ENCODE results near the gene OPCML. TPM values are rescaled to one million over a fixed set of nuclear protein-coding genes. Genes with fewer than 3 reads are reported as not detected.

The OPCML gene
- total RNA-seq, 1 experiment from 2014 or later = not detected

DNA sequence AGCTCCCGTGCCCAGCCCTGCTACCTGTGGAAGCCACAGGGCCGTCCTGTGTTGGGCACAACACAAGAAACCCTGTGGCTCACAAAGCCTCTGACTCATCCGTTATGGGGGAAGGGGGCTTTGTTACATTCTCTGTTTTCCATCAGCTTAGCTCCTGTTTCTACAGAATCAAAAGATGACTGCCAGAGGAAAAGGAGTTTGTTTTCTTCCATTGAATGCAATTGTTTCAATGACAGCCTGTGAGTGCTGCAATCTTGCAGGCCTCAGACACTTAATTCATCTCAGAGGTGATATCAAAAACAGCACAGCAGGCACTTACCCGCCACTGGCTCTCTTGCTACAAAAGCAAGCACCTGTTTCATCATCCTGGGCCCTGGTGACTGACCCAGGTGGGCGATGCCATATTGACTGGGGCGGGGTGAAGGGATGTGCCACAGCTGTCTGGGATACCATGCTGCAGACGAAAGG lies 194.3 kb downstream of the OPCML start:
- Histone ChIP-seq H3K9me3 (ENCODE audit: control insufficient read depth, insufficient read depth, low read depth, low read length) (no peaks in the 10 kb centered on the region), H3K4me3 (ENCODE audit: low read depth in 2 of 2, low read length in 2 of 2) (no peak overlapping the region), H3K4me1 (ENCODE audit: control insufficient read depth, insufficient read depth, low read length) (no peaks in the 10 kb centered on the region), H3K27ac (ENCODE audit: low read length) (no peak overlapping the region), H3K27me3 (ENCODE audit: control insufficient read depth, insufficient read depth, low read length) (no peaks in the 10 kb centered on the region), H3K36me3 (ENCODE audit: control insufficient read depth, insufficient read depth, low read length) (no peaks in the 10 kb centered on the region)
- TF ChIP-seq POLR2AphosphoS5 (IDR thresholded peaks at IDR 0.05; ENCODE audit: low read depth, low read length) = no peak
- no peak for TF ChIP-seq SIN3A (IDR thresholded peaks at IDR 0.05; ENCODE audit: borderline replicate concordance, insufficient read depth, low read depth, low read length)
- intact Hi-C loops (cut with micrococcal nuclease; ENCODE audit: unreplicated experiment) = no loop called here
- ChIA-PET CTCF (no interaction called here), POLR2A (no interaction called here)
- in situ Hi-C loops (cut with HindIII; ENCODE audit: low pct_unique_long_range_greater_than_20kb, low sequenced_read_pairs) = no loop called here
- DNase-seq (ENCODE audit: low read depth, low spot score) = no peak
- no peak for ATAC-seq
- BruUV-seq (replicated peaks) = no TSS peak

DNA sequence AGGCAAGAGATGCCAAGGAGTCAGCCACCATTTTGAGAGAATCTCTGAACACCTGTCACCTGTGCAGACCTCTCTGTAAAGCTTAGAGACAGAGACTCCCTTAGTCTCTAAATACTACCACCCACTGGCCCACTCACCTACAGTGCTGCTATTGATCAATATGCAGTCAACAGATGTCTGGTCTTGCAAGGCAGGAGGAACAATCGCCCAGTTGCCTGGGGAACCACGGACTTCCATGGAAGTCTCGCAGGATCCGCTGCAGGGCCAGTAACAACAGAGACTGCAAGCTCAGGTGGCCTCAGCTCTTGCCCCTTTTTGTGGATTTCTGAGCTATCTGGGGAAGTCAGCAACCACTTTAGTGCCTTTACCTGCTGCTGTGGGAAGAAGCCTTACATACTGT lies 195.1 kb downstream of the OPCML start:
- POLR2A ChIA-PET = no interaction called here
- ATAC-seq = no peak
- Histone ChIP-seq H3K27me3 (ENCODE audit: control insufficient read depth, insufficient read depth, low read length) (no peaks in the 10 kb centered on the region), H3K9me3 (ENCODE audit: control insufficient read depth, insufficient read depth, low read depth, low read length) (no peaks in the 10 kb centered on the region), H3K4me1 (ENCODE audit: control insufficient read depth, insufficient read depth, low read length) (no peaks in the 10 kb centered on the region), H3K27ac (ENCODE audit: low read length) (no peak overlapping the region), H3K4me3 (ENCODE audit: low read depth in 2 of 2, low read length in 2 of 2) (no peak overlapping the region), H3K36me3 (ENCODE audit: control insufficient read depth, insufficient read depth, low read length) (no peaks in the 10 kb centered on the region)
- intact Hi-C loops (cut with micrococcal nuclease; ENCODE audit: unreplicated experiment) (no loop called here), in situ Hi-C loops (cut with HindIII; ENCODE audit: low pct_unique_long_range_greater_than_20kb, low sequenced_read_pairs) (no loop called here)
- BruUV-seq (replicated peaks) = no TSS peak
- DNase-seq (ENCODE audit: low read depth, low spot score) = no peak
- CTCF ChIA-PET = no interaction called here
- TF ChIP-seq, protein P1, sequence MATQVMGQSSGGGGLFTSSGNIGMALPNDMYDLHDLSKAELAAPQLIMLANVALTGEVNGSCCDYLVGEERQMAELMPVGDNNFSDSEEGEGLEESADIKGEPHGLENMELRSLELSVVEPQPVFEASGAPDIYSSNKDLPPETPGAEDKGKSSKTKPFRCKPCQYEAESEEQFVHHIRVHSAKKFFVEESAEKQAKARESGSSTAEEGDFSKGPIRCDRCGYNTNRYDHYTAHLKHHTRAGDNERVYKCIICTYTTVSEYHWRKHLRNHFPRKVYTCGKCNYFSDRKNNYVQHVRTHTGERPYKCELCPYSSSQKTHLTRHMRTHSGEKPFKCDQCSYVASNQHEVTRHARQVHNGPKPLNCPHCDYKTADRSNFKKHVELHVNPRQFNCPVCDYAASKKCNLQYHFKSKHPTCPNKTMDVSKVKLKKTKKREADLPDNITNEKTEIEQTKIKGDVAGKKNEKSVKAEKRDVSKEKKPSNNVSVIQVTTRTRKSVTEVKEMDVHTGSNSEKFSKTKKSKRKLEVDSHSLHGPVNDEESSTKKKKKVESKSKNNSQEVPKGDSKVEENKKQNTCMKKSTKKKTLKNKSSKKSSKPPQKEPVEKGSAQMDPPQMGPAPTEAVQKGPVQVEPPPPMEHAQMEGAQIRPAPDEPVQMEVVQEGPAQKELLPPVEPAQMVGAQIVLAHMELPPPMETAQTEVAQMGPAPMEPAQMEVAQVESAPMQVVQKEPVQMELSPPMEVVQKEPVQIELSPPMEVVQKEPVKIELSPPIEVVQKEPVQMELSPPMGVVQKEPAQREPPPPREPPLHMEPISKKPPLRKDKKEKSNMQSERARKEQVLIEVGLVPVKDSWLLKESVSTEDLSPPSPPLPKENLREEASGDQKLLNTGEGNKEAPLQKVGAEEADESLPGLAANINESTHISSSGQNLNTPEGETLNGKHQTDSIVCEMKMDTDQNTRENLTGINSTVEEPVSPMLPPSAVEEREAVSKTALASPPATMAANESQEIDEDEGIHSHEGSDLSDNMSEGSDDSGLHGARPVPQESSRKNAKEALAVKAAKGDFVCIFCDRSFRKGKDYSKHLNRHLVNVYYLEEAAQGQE (IDR thresholded peaks at IDR 0.05; ENCODE audit: insufficient read depth in 1 of 2, low read depth in 2 of 2, low read length in 1 of 2) = no peak
- TF ChIP-seq SIN3A (IDR thresholded peaks at IDR 0.05; ENCODE audit: borderline replicate concordance, insufficient read depth, low read depth, low read length) = no peak
- no peak for TF ChIP-seq POLR2AphosphoS5 (IDR thresholded peaks at IDR 0.05; ENCODE audit: low read depth, low read length)
- TF ChIP-seq TCF7L2 (IDR thresholded peaks at IDR 0.05; ENCODE audit: low read depth, low read length) = no peak
- TF ChIP-seq, protein P2, sequence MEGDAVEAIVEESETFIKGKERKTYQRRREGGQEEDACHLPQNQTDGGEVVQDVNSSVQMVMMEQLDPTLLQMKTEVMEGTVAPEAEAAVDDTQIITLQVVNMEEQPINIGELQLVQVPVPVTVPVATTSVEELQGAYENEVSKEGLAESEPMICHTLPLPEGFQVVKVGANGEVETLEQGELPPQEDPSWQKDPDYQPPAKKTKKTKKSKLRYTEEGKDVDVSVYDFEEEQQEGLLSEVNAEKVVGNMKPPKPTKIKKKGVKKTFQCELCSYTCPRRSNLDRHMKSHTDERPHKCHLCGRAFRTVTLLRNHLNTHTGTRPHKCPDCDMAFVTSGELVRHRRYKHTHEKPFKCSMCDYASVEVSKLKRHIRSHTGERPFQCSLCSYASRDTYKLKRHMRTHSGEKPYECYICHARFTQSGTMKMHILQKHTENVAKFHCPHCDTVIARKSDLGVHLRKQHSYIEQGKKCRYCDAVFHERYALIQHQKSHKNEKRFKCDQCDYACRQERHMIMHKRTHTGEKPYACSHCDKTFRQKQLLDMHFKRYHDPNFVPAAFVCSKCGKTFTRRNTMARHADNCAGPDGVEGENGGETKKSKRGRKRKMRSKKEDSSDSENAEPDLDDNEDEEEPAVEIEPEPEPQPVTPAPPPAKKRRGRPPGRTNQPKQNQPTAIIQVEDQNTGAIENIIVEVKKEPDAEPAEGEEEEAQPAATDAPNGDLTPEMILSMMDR (IDR thresholded peaks at IDR 0.05) = no peak

DNA sequence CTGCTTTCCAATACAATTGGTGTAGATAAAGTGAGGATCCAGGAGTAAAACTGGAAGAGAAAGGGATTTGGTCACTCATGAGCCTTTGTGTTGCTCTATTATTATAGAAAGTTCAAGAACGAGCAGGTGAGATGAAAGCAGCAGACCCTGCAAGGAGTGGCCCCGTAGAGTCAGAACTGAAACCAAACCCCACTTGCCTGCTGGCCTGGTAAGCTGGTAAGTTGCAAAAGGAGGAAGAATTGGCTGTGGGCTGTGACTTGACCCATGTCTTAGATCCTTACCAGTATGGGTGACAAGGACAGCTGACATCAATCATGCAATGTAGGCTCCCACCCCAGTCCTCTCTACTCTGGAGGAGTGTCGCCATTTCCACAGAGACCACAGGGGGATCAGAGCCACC lies 201.3 kb downstream of the OPCML start:
- TF ChIP-seq, protein P2 (IDR thresholded peaks at IDR 0.05) = no peak
- TF ChIP-seq TCF7L2 (IDR thresholded peaks at IDR 0.05; ENCODE audit: low read depth, low read length) = no peak
- no peak for TF ChIP-seq SIN3A (IDR thresholded peaks at IDR 0.05; ENCODE audit: borderline replicate concordance, insufficient read depth, low read depth, low read length)
- TF ChIP-seq, protein P1 (IDR thresholded peaks at IDR 0.05; ENCODE audit: insufficient read depth in 1 of 2, low read depth in 2 of 2, low read length in 1 of 2) = no peak
- no peak for TF ChIP-seq POLR2AphosphoS5 (IDR thresholded peaks at IDR 0.05; ENCODE audit: low read depth, low read length)
- in situ Hi-C loops (cut with HindIII; ENCODE audit: low pct_unique_long_range_greater_than_20kb, low sequenced_read_pairs) (no loop called here), intact Hi-C loops (cut with micrococcal nuclease; ENCODE audit: unreplicated experiment) (no loop called here)
- BruUV-seq (replicated peaks) = no TSS peak
- Histone ChIP-seq H3K9me3 (ENCODE audit: control insufficient read depth, insufficient read depth, low read depth, low read length) (no peaks in the 10 kb centered on the region), H3K4me1 (ENCODE audit: control insufficient read depth, insufficient read depth, low read length) (no peaks in the 10 kb centered on the region), H3K27ac (ENCODE audit: low read length) (no peak overlapping the region), H3K4me3 (ENCODE audit: low read depth in 2 of 2, low read length in 2 of 2) (no peak overlapping the region), H3K27me3 (ENCODE audit: control insufficient read depth, insufficient read depth, low read length) (no peaks in the 10 kb centered on the region), H3K36me3 (ENCODE audit: control insufficient read depth, insufficient read depth, low read length) (no peaks in the 10 kb centered on the region)
- POLR2A ChIA-PET = no interaction called here
- DNase-seq (ENCODE audit: low read depth, low spot score) (no peak), ATAC-seq (no peak)
- CTCF ChIA-PET = no interaction called here
